SK-N-MC (cell line): Measurements from ENCODE around the gene SLC52A3.

Experiments used
- EZH2 ChIP-seq: fragments of 200-600 bp; sonication (generic); IDR thresholded peaks from one replicate; pipeline ENCODE4 v1.6.1; 2017; ENCODE audit warnings: antibody characterized with exemption
- POLR2AphosphoS5 ChIP-seq: IDR thresholded peaks from 2 replicates; pipeline ENCODE4 v1.6.1; 2012; ENCODE audit warnings: mild to moderate bottlenecking, low read depth, low read length, borderline replicate concordance

DNA sequence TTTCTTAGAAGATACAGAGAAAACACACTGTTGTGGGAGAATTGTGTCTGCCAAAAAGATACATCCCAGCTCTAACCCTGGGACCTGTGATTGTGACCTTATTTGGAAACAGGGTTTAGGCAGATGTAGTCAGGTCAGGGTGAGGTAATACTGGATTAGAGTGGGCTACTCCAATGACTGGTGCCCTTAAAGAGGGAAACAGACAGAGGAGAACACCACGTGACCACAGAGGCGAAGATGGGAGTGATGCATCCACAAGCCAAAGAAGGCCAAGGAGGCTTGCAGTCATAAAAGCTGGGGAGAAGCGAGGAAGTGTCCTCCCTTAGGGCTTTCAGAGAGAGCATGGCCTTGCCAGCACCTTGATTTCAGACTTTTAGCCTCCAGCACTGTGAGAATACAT lies 35.6 kb downstream of the SLC52A3 start:
- TF ChIP-seq POLR2AphosphoS5 (no peak), EZH2 (no peak)
